ENCODE results near the gene GPR3. TPM values are rescaled to one million over a fixed set of nuclear protein-coding genes. Genes with fewer than 3 reads are reported as not detected.

The GPR3 gene
- total RNA-seq, 4 donors from 2014 or later: 0.13 to 4.5 TPM; not detected in 2

DNA sequence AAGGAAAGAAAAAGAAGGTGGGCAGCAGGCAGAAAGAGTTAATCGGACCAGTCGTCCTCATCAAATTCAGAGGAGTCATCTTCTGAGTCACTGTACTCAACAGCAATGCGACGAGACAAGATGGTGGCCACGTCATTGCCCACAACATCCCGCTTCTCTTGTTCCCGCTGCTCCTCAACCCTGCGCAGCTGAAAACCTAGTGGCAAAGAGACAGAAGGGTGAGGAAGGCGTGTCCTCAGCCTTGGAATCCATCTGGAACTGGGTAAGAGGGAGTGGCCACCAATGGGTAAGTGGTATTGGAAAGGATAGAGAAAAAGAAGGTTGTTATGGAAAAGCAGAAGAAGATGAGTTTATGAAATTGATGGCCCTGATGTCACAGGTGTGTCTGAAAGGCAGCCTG is 15.7 kb downstream of the GPR3 start:
- Histone ChIP-seq H3K4me1 (peaks cover 41 to 46% (median 42%) of the 10 kb centered on the region in 4 donors), H3K27ac (replicated peaks in 1 of 4) (no peak overlapping the region), H3K4me3 (no peak overlapping the region), H3K36me3 (peaks cover 48 to 73% (median 71%) of the 10 kb centered on the region in 4 donors), H3K9me3 (no peaks in the 10 kb centered on the region), H3K27me3 (no peaks in the 10 kb centered on the region)
- TF ChIP-seq POLR2A (IDR thresholded peaks at IDR 0.05; ENCODE audit: low read depth): no peak
- no peak for TF ChIP-seq EP300 (IDR thresholded peaks at IDR 0.05)
- intact Hi-C loops (cut with DNase I): no loop called here
- WGBS: 91% methylated on average over 9 of the region's 9 CpGs
- DNase-seq (ENCODE audit: extremely low spot score): no peak

DNA sequence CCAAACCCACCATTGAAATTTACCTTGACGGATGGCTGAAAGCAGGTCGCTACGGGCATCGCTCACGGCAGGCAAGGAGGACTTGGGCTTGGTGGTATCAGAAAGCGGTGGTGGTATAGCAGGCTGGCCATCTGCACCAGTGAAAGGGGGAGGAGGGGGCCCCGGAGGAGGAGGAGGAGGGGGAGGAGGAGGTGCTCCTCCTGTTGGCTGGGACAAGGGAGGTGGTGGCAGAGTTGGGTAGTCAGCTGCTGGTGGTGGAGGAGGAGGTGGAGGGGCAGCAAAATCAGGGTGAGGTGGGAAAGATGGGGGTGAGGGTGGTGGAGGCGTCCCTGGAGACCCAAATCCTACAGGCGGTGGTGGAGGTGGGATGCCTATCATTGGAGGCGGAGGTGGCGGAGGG is 17.2 kb downstream of the GPR3 start:
- TF ChIP-seq POLR2A (IDR thresholded peaks at IDR 0.05; ENCODE audit: low read depth) (no peak), EP300 (IDR thresholded peaks at IDR 0.05) (no peak), POLR2AphosphoS5 (IDR thresholded peaks at IDR 0.05) (no peak)
- TF ChIP-seq, protein P1, sequence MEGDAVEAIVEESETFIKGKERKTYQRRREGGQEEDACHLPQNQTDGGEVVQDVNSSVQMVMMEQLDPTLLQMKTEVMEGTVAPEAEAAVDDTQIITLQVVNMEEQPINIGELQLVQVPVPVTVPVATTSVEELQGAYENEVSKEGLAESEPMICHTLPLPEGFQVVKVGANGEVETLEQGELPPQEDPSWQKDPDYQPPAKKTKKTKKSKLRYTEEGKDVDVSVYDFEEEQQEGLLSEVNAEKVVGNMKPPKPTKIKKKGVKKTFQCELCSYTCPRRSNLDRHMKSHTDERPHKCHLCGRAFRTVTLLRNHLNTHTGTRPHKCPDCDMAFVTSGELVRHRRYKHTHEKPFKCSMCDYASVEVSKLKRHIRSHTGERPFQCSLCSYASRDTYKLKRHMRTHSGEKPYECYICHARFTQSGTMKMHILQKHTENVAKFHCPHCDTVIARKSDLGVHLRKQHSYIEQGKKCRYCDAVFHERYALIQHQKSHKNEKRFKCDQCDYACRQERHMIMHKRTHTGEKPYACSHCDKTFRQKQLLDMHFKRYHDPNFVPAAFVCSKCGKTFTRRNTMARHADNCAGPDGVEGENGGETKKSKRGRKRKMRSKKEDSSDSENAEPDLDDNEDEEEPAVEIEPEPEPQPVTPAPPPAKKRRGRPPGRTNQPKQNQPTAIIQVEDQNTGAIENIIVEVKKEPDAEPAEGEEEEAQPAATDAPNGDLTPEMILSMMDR (IDR thresholded peaks at IDR 0.05): no peak
- H3K36me3 ChIP-seq: peaks cover 63 to 89% (median 86%) of the 10 kb centered on the region in 4 donors
- H3K27ac ChIP-seq (replicated peaks in 1 of 4): no peak overlapping the region
- no peaks in the 10 kb centered on the region for H3K9me3 ChIP-seq
- H3K27me3 ChIP-seq: no peaks in the 10 kb centered on the region
- intact Hi-C loops (cut with DNase I): no loop called here
- DNase-seq (ENCODE audit: extremely low spot score): no peak
- H3K4me3 ChIP-seq: no peak overlapping the region
- H3K4me1 ChIP-seq: peaks cover 29 to 45% (median 35%) of the 10 kb centered on the region in 4 donors
- 95% methylated on average over 11 of the region's 11 CpGs for WGBS

DNA sequence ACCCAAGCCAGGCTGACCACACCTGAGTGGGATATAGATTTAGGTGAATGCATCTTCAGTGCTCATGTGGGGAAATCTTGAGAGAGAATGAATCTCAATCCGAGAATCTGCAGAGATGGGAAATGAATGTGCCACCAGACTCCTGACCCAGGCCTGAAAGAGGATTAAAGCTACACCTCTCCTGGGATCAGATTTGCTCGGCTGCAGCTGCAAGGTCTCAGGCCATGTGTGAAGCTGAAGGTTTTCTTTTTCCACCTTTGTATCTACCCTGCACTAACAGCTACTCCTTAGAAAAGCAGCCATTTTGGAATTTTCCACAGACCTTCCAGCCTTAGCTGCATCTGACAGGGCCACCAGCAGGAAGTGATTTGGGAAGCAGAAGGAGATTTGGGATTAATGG is 18.3 kb downstream of the GPR3 start:
- H3K27me3 ChIP-seq: no peaks in the 10 kb centered on the region
- WGBS: 85% methylated on average over 2 of the region's 2 CpGs
- peaks cover 18 to 35% (median 25%) of the 10 kb centered on the region in 4 donors for H3K4me1 ChIP-seq
- TF ChIP-seq POLR2AphosphoS5 (IDR thresholded peaks at IDR 0.05): no peak
- TF ChIP-seq, protein P1 (IDR thresholded peaks at IDR 0.05): no peak
- no peak for TF ChIP-seq POLR2A (IDR thresholded peaks at IDR 0.05; ENCODE audit: low read depth)
- no peak for TF ChIP-seq EP300 (IDR thresholded peaks at IDR 0.05)
- intact Hi-C loops (cut with DNase I): no loop called here
- DNase-seq (ENCODE audit: extremely low spot score): no peak
- peaks cover 72 to 99% (median 96%) of the 10 kb centered on the region in 4 donors for H3K36me3 ChIP-seq
- no peak overlapping the region for H3K27ac ChIP-seq (replicated peaks in 1 of 4)
- no peak overlapping the region for H3K4me3 ChIP-seq
- no peaks in the 10 kb centered on the region for H3K9me3 ChIP-seq

DNA sequence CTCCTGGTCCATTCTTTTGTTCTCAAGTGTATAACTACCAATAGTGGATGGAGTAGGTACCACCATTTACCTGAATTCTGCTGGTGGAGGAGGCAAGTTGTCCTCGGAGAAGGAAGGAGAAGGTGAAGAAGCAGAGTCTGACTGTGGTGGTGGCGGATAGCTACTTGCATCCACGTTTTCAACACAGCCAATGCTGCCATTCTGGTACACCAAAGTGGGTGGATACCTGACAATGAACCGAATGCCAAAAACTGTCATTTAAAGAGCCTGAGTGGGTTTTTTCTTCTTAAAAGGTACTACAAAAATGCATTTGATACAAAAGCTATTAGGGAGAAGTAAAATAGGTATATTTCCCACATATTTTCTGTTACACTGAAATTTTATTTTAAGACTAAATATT is 20.1 kb downstream of the GPR3 start:
- Histone ChIP-seq H3K27ac (replicated peaks in 1 of 4) (no peak overlapping the region), H3K9me3 (no peaks in the 10 kb centered on the region), H3K27me3 (no peaks in the 10 kb centered on the region), H3K4me3 (no peak overlapping the region), H3K4me1 (peaks cover 21 to 35% (median 26%) of the 10 kb centered on the region in 4 donors), H3K36me3 (peaks cover 81 to 100% (median 95%) of the 10 kb centered on the region in 4 donors)
- WGBS: 88% methylated on average over 4 of the region's 4 CpGs
- intact Hi-C loops (cut with DNase I): no loop called here
- DNase-seq (ENCODE audit: extremely low spot score): no peak
- TF ChIP-seq, protein P1 (IDR thresholded peaks at IDR 0.05): no peak
- TF ChIP-seq POLR2A (IDR thresholded peaks at IDR 0.05; ENCODE audit: low read depth) (no peak), EP300 (IDR thresholded peaks at IDR 0.05) (no peak), POLR2AphosphoS5 (IDR thresholded peaks at IDR 0.05) (no peak)

DNA sequence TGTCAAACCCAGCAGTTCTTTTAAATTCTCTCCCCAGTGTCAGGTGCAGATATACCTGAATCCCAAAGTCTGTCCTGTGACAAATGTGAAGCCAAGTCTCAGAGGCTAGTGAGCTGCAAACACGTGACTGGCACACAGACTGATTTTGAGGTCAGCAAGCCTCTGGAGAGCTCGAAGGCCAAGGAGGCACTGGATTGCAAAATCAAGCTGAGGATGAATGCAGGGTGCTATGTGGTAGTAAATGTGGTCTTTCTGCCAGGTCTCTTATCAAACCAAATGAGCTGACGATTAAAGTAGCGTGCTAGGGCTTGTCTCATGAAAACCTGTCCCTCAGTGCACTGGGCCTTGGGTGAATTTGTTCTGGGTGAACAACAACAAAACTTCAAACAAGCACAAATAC is 20.6 kb downstream of the GPR3 start:
- Histone ChIP-seq H3K36me3 (peaks cover 76 to 100% (median 92%) of the 10 kb centered on the region in 4 donors), H3K4me1 (peaks cover 26 to 40% (median 31%) of the 10 kb centered on the region in 4 donors), H3K9me3 (no peaks in the 10 kb centered on the region), H3K27ac (replicated peaks in 1 of 4) (no peak overlapping the region), H3K4me3 (no peak overlapping the region), H3K27me3 (no peaks in the 10 kb centered on the region)
- TF ChIP-seq POLR2A (IDR thresholded peaks at IDR 0.05; ENCODE audit: low read depth) (no peak), EP300 (IDR thresholded peaks at IDR 0.05) (no peak), POLR2AphosphoS5 (IDR thresholded peaks at IDR 0.05) (no peak)
- TF ChIP-seq, protein P1 (IDR thresholded peaks at IDR 0.05): no peak
- no peak for DNase-seq (ENCODE audit: extremely low spot score)
- 89% methylated on average over 3 of the region's 4 CpGs for WGBS
- intact Hi-C loops (cut with DNase I): no loop called here

Measured in esophagus muscularis mucosa (tissue), 4 donors.